GM21786 (cell line): ENCODE results near the gene RELT.

Experiments
- ATAC-seq: cut with Tn5 transposase; IDR thresholded peaks from one replicate; pipeline ENCODE4 v1.9.1; 2021; ENCODE audit not compliant: unreplicated experiment

The RELT gene

GRCh38 chr11:73346186-73346935 is 29.8 kb upstream of the RELT start:
- ATAC-seq = no peak

GRCh38 chr11:73347067-73347466 is 29.1 kb upstream of the RELT start:
- ATAC-seq = no peak

GRCh38 chr11:73348838-73349237 is 27.4 kb upstream of the RELT start:
- no peak for ATAC-seq

- no peak for ATAC-seq
Measured at GRCh38 chr11:73349633-73350032, 26.6 kb upstream of the RELT start.

- no peak for ATAC-seq
Measured at GRCh38 chr11:73350908-73351636, 25.1 kb upstream of the RELT start.

GRCh38 chr11:73353422-73353821 is 22.8 kb upstream of the RELT start:
- no peak for ATAC-seq

GRCh38 chr11:73355109-73355508 is 21.1 kb upstream of the RELT start:
- ATAC-seq = no peak

- no peak for ATAC-seq
Measured at GRCh38 chr11:73356979-73357860, 19.0 kb upstream of the RELT start.

- ATAC-seq = no peak
Measured at GRCh38 chr11:73358071-73358470, 18.1 kb upstream of the RELT start.

GRCh38 chr11:73359341-73359740 is 16.9 kb upstream of the RELT start:
- no peak for ATAC-seq

GRCh38 chr11:73359930-73360742 is 16.1 kb upstream of the RELT start:
- no peak for ATAC-seq

GRCh38 chr11:73360743-73361369 is 15.3 kb upstream of the RELT start:
- ATAC-seq = no peak

- no peak for ATAC-seq
Measured at GRCh38 chr11:73361953-73362776, 14.0 kb upstream of the RELT start.

GRCh38 chr11:73363147-73363546 is 13.1 kb upstream of the RELT start:
- ATAC-seq = no peak

GRCh38 chr11:73365352-73366264 is 10.6 kb upstream of the RELT start:
- no peak for ATAC-seq

- no peak for ATAC-seq
Measured at GRCh38 chr11:73366265-73366610, 10.0 kb upstream of the RELT start.

- no peak for ATAC-seq
Measured at GRCh38 chr11:73366953-73367352, 9.2 kb upstream of the RELT start.

GRCh38 chr11:73367482-73368024 is 8.6 kb upstream of the RELT start:
- no peak for ATAC-seq
